GM12891 (cell line): ENCODE measurements around the gene ROCK2.

Source experiments
- POLR2A ChIP-seq: IDR thresholded peaks from 2 replicates; pipeline ENCODE4 v1.6.1; 2011; ENCODE audit warnings: low read depth, low read length, control low read depth
- TAF1 ChIP-seq: IDR thresholded peaks from 2 replicates; pipeline ENCODE4 v1.6.1; 2011; ENCODE audit warnings: low read depth, low read length, control low read depth

GRCh38 chr2:11342551-11343367 lies 1.7 kb downstream of the ROCK2 start:
- no peak for TF ChIP-seq TAF1
- TF ChIP-seq POLR2A: no peak
